ENCODE measurements around the gene COX19. TPM values are rescaled to one million over a fixed set of nuclear protein-coding genes. Genes with fewer than 3 reads are reported as not detected.
"Not testable (repeated sequence)": the region's sequence is repeated elsewhere in the genome, so short reads cannot be mapped to it uniquely, and the experiment has no call there.

COX19 gene
- total RNA-seq, 1 experiment from 2014 or later, result 6.5 TPM

- no peak for DNase-seq (ENCODE audit: low read depth)
These were observed 36.1 kb upstream of the COX19 start for GRCh38 chr7:1011297-1012003.

- DNase-seq (ENCODE audit: low read depth), result no peak
These were observed 34.9 kb upstream of the COX19 start for GRCh38 chr7:1010226-1010625.

GRCh38 chr7:1009747-1010146 is 34.4 kb upstream of the COX19 start:
- DNase-seq (ENCODE audit: low read depth), result no peak

- DNase-seq (ENCODE audit: low read depth), result no peak
These were observed 33.5 kb upstream of the COX19 start for GRCh38 chr7:1008733-1009363.

- no peak for DNase-seq (ENCODE audit: low read depth)
These were observed 32.6 kb upstream of the COX19 start for GRCh38 chr7:1007901-1008300.

- DNase-seq (ENCODE audit: low read depth), result no peak
These were observed 30.0 kb upstream of the COX19 start for GRCh38 chr7:1005303-1005702.

GRCh38 chr7:1004018-1004852 is 28.9 kb upstream of the COX19 start:
- no peak for DNase-seq (ENCODE audit: low read depth)

- not testable (repeated sequence) for DNase-seq (ENCODE audit: low read depth)
These were observed 27.1 kb upstream of the COX19 start for GRCh38 chr7:1002445-1002844.

- not testable (repeated sequence) for DNase-seq (ENCODE audit: low read depth)
These were observed 26.7 kb upstream of the COX19 start for GRCh38 chr7:1002026-1002425.

- peak; percentile 16 for DNase-seq (ENCODE audit: low read depth)
These were observed 25.9 kb upstream of the COX19 start for GRCh38 chr7:1001069-1001770.

GRCh38 chr7:999941-1000935 is 24.9 kb upstream of the COX19 start:
- no peak for DNase-seq (ENCODE audit: low read depth)

GRCh38 chr7:999149-999879 is 24.0 kb upstream of the COX19 start:
- DNase-seq (ENCODE audit: low read depth), result no peak

- DNase-seq (ENCODE audit: low read depth), result no peak
These were observed 22.4 kb upstream of the COX19 start for GRCh38 chr7:997404-998395.

GRCh38 chr7:996079-996872 is 20.9 kb upstream of the COX19 start:
- no peak for DNase-seq (ENCODE audit: low read depth)

- DNase-seq (ENCODE audit: low read depth), result no peak
These were observed 20.2 kb upstream of the COX19 start for GRCh38 chr7:995571-995970.

- DNase-seq (ENCODE audit: low read depth), result no peak
These were observed 19.4 kb upstream of the COX19 start for GRCh38 chr7:994592-995308.
